Activated T-cell treated with anti-CD3 and anti-CD28 coated beads for 24 hours (primary cell): ENCODE data around the gene MTMR2.

Experiments
- DNase-seq: peaks from one replicate; pipeline ENCODE4 v3.0.0-alpha.2; 2020; ENCODE audit warnings: low read depth

MTMR2 gene

GRCh38 chr11:95918056-95918455, 5.9 kb downstream of the MTMR2 start:
- no peak for DNase-seq

GRCh38 chr11:95917193-95918036, 6.5 kb downstream of the MTMR2 start:
- no peak for DNase-seq

GRCh38 chr11:95916049-95916448, 7.9 kb downstream of the MTMR2 start:
- DNase-seq = no peak

- DNase-seq = no peak
Measured at GRCh38 chr11:95915051-95915450, 8.9 kb downstream of the MTMR2 start.

- no peak for DNase-seq
Measured at GRCh38 chr11:95913830-95914615, 9.9 kb downstream of the MTMR2 start.

- DNase-seq = no peak
Measured at GRCh38 chr11:95912902-95913560, 10.9 kb downstream of the MTMR2 start.

GRCh38 chr11:95911369-95911759, 12.5 kb downstream of the MTMR2 start:
- no peak for DNase-seq

GRCh38 chr11:95910638-95911368, 13.1 kb downstream of the MTMR2 start:
- no peak for DNase-seq

- no peak for DNase-seq
Measured at GRCh38 chr11:95908826-95909225, 15.1 kb downstream of the MTMR2 start.

GRCh38 chr11:95907476-95907875, 16.4 kb downstream of the MTMR2 start:
- DNase-seq = no peak

- no peak for DNase-seq
Measured at GRCh38 chr11:95904009-95904650, 19.8 kb downstream of the MTMR2 start.

- DNase-seq = no peak
Measured at GRCh38 chr11:95898782-95899181, 25.1 kb downstream of the MTMR2 start.

GRCh38 chr11:95897731-95898130, 26.2 kb downstream of the MTMR2 start:
- DNase-seq = no peak

- DNase-seq = no peak
Measured at GRCh38 chr11:95895815-95896214, 28.1 kb downstream of the MTMR2 start.

- no peak for DNase-seq
Measured at GRCh38 chr11:95892892-95893570, 30.9 kb downstream of the MTMR2 start.

- no peak for DNase-seq
Measured at GRCh38 chr11:95892492-95892891, 31.4 kb downstream of the MTMR2 start.

- no peak for DNase-seq
Measured at GRCh38 chr11:95891423-95892170, 32.3 kb downstream of the MTMR2 start.

GRCh38 chr11:95888852-95889251, 35.1 kb downstream of the MTMR2 start:
- DNase-seq = no peak

- no peak for DNase-seq
Measured at GRCh38 chr11:95888439-95888838, 35.5 kb downstream of the MTMR2 start.

- DNase-seq = no peak
Measured at GRCh38 chr11:95886462-95886861, 37.4 kb downstream of the MTMR2 start.
